ENCODE measurements around the gene RASGRP2.

The RASGRP2 gene

GRCh38 chr11:64720167-64720566, 23.8 kb downstream of the RASGRP2 start:
- DNase-seq (ENCODE audit: low read depth, low spot score): no peak
- in situ Hi-C loops (cut with HindIII; ENCODE audit: low sequenced_read_pairs): no loop called here
- no peak for TF ChIP-seq CTCF (IDR thresholded peaks at IDR 0.05; ENCODE audit: low read depth, low read length)
- no peak overlapping the region for H3K4me3 ChIP-seq (ENCODE audit: low read depth, low read length)

- in situ Hi-C loops (cut with HindIII; ENCODE audit: low sequenced_read_pairs): no loop called here
- H3K4me3 ChIP-seq (ENCODE audit: low read depth, low read length): no peak overlapping the region
- no peak for DNase-seq (ENCODE audit: low read depth, low spot score)
- no peak for TF ChIP-seq CTCF (IDR thresholded peaks at IDR 0.05; ENCODE audit: low read depth, low read length)
Measured at GRCh38 chr11:64719406-64719805, 24.5 kb downstream of the RASGRP2 start.

GRCh38 chr11:64718780-64719124, 25.2 kb downstream of the RASGRP2 start:
- no peak for DNase-seq (ENCODE audit: low read depth, low spot score)
- no peak overlapping the region for H3K4me3 ChIP-seq (ENCODE audit: low read depth, low read length)
- in situ Hi-C loops (cut with HindIII; ENCODE audit: low sequenced_read_pairs): no loop called here
- TF ChIP-seq CTCF (IDR thresholded peaks at IDR 0.05; ENCODE audit: low read depth, low read length): no peak

GRCh38 chr11:64718084-64718779, 25.7 kb downstream of the RASGRP2 start:
- no peak for DNase-seq (ENCODE audit: low read depth, low spot score)
- H3K4me3 ChIP-seq (ENCODE audit: low read depth, low read length): no peak overlapping the region
- in situ Hi-C loops (cut with HindIII; ENCODE audit: low sequenced_read_pairs): no loop called here
- no peak for TF ChIP-seq CTCF (IDR thresholded peaks at IDR 0.05; ENCODE audit: low read depth, low read length)

GRCh38 chr11:64717268-64717578, 26.7 kb downstream of the RASGRP2 start:
- H3K4me3 ChIP-seq (ENCODE audit: low read depth, low read length): no peak overlapping the region
- no peak for DNase-seq (ENCODE audit: low read depth, low spot score)
- in situ Hi-C loops (cut with HindIII; ENCODE audit: low sequenced_read_pairs): no loop called here
- TF ChIP-seq CTCF (IDR thresholded peaks at IDR 0.05; ENCODE audit: low read depth, low read length): no peak

GRCh38 chr11:64716473-64717267, 27.3 kb downstream of the RASGRP2 start:
- in situ Hi-C loops (cut with HindIII; ENCODE audit: low sequenced_read_pairs): no loop called here
- H3K4me3 ChIP-seq (ENCODE audit: low read depth, low read length): no peak overlapping the region
- no peak for TF ChIP-seq CTCF (IDR thresholded peaks at IDR 0.05; ENCODE audit: low read depth, low read length)
- DNase-seq (ENCODE audit: low read depth, low spot score): no peak

All from astrocyte of the spinal cord (primary cell).